ENCODE results near the gene FMNL3. TPM values are rescaled to one million over a fixed set of nuclear protein-coding genes. Genes with fewer than 3 reads are reported as not detected.
A peak's percentile ranks its signal among the peaks of the same experiment; 100 is the strongest.

Gene FMNL3
- total and polyA plus RNA-seq, 2 of the 8 experiments (the other 6 are each of a cell fraction or from before 2014, with no cell fraction given), result 8.6 to 29.0 TPM

- Histone ChIP-seq H2BK15ac (ENCODE audit: low read length) (no peak overlapping the region), H2BK20ac (ENCODE audit: low read length) (no peak overlapping the region), H3K79me1 (ENCODE audit: low read depth, low read length) (no peaks in the 10 kb centered on the region; the same call in 1 of the 2 replicates), H4K20me1 (replicated peaks in 1 of 2; ENCODE audit: control insufficient read depth in 1 of 2, insufficient read depth in 2 of 2, low read length in 2 of 2) (no peaks in the 10 kb centered on the region), H2AK5ac (ENCODE audit: low read depth, low read length) (no peak overlapping the region), H2BK5ac (ENCODE audit: low read depth, low read length) (no peak overlapping the region), H3K9me3 (ENCODE audit: insufficient read depth in 2 of 2, low read depth in 1 of 2, low read length in 1 of 2) (no peaks in the 10 kb centered on the region), H2BK12ac (ENCODE audit: low read depth, low read length) (no peak overlapping the region), H3K36me3 (ENCODE audit: control insufficient read depth in 2 of 4, insufficient read depth in 4 of 4, low read length in 3 of 4) (peaks cover 0 to 4% (median 1%) of the 10 kb centered on the region in 4 experiments; a peak in 2 of 8 replicates), H3K79me2 (ENCODE audit: control insufficient read depth in 1 of 2, insufficient read depth in 2 of 2, low read length in 2 of 2) (no peaks in the 10 kb centered on the region), H3K23me2 (ENCODE audit: low read depth, low read length) (no peaks in the 10 kb centered on the region; the same call in 1 of the 2 replicates), H3K4ac (replicated peaks; ENCODE audit: insufficient read length, low read depth, low read length) (no peak overlapping the region), H4K5ac (ENCODE audit: insufficient read length, low read depth, low read length) (no peak overlapping the region), H2AFZ (ENCODE audit: low read length) (no peak overlapping the region), H3K4me3 (ENCODE audit: extremely low read depth in 1 of 4, insufficient read depth in 2 of 4, low read depth in 3 of 4, low read length in 4 of 4) (no peak overlapping the region), H3K27me3 (replicated peaks in 1 of 4; ENCODE audit: control insufficient read depth in 3 of 4, extremely low read depth in 1 of 4, insufficient read depth in 3 of 4, low read length in 3 of 4) (no peaks in the 10 kb centered on the region), H3K56ac (replicated peaks; ENCODE audit: insufficient read length, low read depth, low read length) (no peak overlapping the region), H3K9ac (replicated peaks in 1 of 4; ENCODE audit: extremely low read depth in 1 of 4, low read depth in 3 of 4, low read length in 3 of 4) (no peak overlapping the region), H3K14ac (ENCODE audit: insufficient read length) (no peak overlapping the region), H3K27ac (ENCODE audit: low read depth, low read length) (no peak overlapping the region), H4K8ac (ENCODE audit: extremely low read depth, insufficient read depth, low read length) (no peak overlapping the region), H3K18ac (ENCODE audit: extremely low read depth, low read length) (no peak overlapping the region), H2BK120ac (replicated peaks; ENCODE audit: low read depth, low read length) (no peak overlapping the region), H4K91ac (replicated peaks; ENCODE audit: insufficient read length, low read length) (no peak overlapping the region), H3K4me2 (ENCODE audit: insufficient read depth in 1 of 2, low read depth in 2 of 2, low read length in 2 of 2) (no peak overlapping the region), H3K23ac (ENCODE audit: insufficient read length) (no peak overlapping the region), H3K4me1 (replicated peaks in 1 of 4; ENCODE audit: control insufficient read depth in 3 of 4, insufficient read depth in 4 of 4, low read length in 3 of 4) (no peaks in the 10 kb centered on the region)
- TF ChIP-seq RAD21 (IDR thresholded peaks at IDR 0.05 in 1 of 2, conservative IDR thresholded peaks at IDR 0.05 in 1 of 2; ENCODE audit: low read depth in 2 of 2, low read length in 2 of 2) (0 out of 4 replicates have a peak, but pooled peaks of 1 of the 2 experiments have one; percentile 9), CTCF (IDR thresholded peaks at IDR 0.05; ENCODE audit: control extremely low read depth in 1 of 3, insufficient read depth in 1 of 3, low read depth in 1 of 3, low read length in 3 of 3) (peak; percentile 22 to 47 (median 32); a peak in 3 of 4 replicates)
- TF ChIP-seq, protein P1, sequence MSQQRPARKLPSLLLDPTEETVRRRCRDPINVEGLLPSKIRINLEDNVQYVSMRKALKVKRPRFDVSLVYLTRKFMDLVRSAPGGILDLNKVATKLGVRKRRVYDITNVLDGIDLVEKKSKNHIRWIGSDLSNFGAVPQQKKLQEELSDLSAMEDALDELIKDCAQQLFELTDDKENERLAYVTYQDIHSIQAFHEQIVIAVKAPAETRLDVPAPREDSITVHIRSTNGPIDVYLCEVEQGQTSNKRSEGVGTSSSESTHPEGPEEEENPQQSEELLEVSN (IDR thresholded peaks at IDR 0.05), result no peak
- WGBS, 2 experiments (ENCODE audit: extremely low coverage in 1 of 2, insufficient coverage in 1 of 2, insufficient read length in 1 of 2, insufficient replicate concordance in 2 of 2, low coverage in 1 of 2, low lambda C conversion rate in 2 of 2, missing lambda C conversion rate in 1 of 2), result 96% methylated on average over 4 of the region's 6 CpGs; no CpG with 5 or more reads in 1 of the 2 experiments
- FAIRE-seq, result no peak
- ChIA-PET POLR2A (ENCODE audit: partially characterized antibody) (interaction anchor here (1.0 to 1.4 kb wide), 4 partner anchors 9 to 113 kb away, joined by 3 to 8 read pairs (median 4); partner anchors contain the start of gene TMBIM6), CTCF (ENCODE audit: partially characterized antibody) (interaction anchor here (0.9 to 9.4 kb wide), 9 partner anchors 9 to 131 kb away, joined by 3 to 58 read pairs (median 4); partner anchors contain the start of gene PRPF40B)
- DNase-seq (ENCODE audit: low read depth in 1 of 2, low spot score in 2 of 2), result no peak
Measured at GRCh38 chr12:49631336-49631907, 75.8 kb downstream of the FMNL3 start.

All from H1 (cell line).